NCI-H2107 treated with DMSO at 0.1 percent for 48 hours (cell line): ENCODE measurements around the gene GMCL2.
"Not testable (repeated sequence)": the region's sequence is repeated elsewhere in the genome, so short reads cannot be mapped to it uniquely, and the experiment has no call there.

Experiments
- DNase-seq: peaks from one replicate; lab custom pipeline; 2025; ENCODE audit not compliant: unreplicated experiment; lab: John Stamatoyannopoulos, UW

Gene GMCL2

GRCh38 chr5:178187014-178187413 is at the start of gene GMCL2:
Gene GMCL2, minus strand, starts transcription at chr5:178187371. Its CDS starts 72 bp downstream, at chr5:178187299.
- DNase-seq: no peak

GRCh38 chr5:178236679-178237078 is 49.5 kb upstream of the GMCL2 start:
- no peak for DNase-seq

GRCh38 chr5:178236126-178236525 is 49.0 kb upstream of the GMCL2 start:
- DNase-seq: no peak

- no peak for DNase-seq
These were observed 48.4 kb upstream of the GMCL2 start for GRCh38 chr5:178235588-178235974.

- DNase-seq: peak; percentile 8
These were observed 47.8 kb upstream of the GMCL2 start for GRCh38 chr5:178234750-178235587.

GRCh38 chr5:178234121-178234749 is 47.1 kb upstream of the GMCL2 start:
- DNase-seq: no peak

GRCh38 chr5:178232920-178233429 is 45.8 kb upstream of the GMCL2 start:
- no peak for DNase-seq

GRCh38 chr5:178232124-178232919 is 45.2 kb upstream of the GMCL2 start, which contains the start of gene PHYKPL:
Gene PHYKPL, minus strand, starts transcription at chr5:178232802. Its CDS starts 252 bp downstream, at chr5:178232550.
- DNase-seq: no peak

- no peak for DNase-seq
These were observed 44.5 kb upstream of the GMCL2 start for GRCh38 chr5:178231539-178232123.

GRCh38 chr5:178230879-178231538 is 43.8 kb upstream of the GMCL2 start:
- no peak for DNase-seq

GRCh38 chr5:178229861-178230260 is 42.7 kb upstream of the GMCL2 start:
- no peak for DNase-seq

- DNase-seq: not testable (repeated sequence)
These were observed 41.9 kb upstream of the GMCL2 start for GRCh38 chr5:178229111-178229510.

GRCh38 chr5:178228609-178229008 is 41.4 kb upstream of the GMCL2 start:
- DNase-seq: no peak

GRCh38 chr5:178227929-178228328 is 40.8 kb upstream of the GMCL2 start:
- DNase-seq: no peak

- no peak for DNase-seq
These were observed 40.0 kb upstream of the GMCL2 start for GRCh38 chr5:178227138-178227659.

- DNase-seq: no peak
These were observed 38.0 kb upstream of the GMCL2 start for GRCh38 chr5:178225174-178225573.

GRCh38 chr5:178224403-178224802 is 37.2 kb upstream of the GMCL2 start:
- DNase-seq: no peak

GRCh38 chr5:178223828-178224335 is 36.7 kb upstream of the GMCL2 start:
- no peak for DNase-seq

GRCh38 chr5:178223196-178223773 is 36.1 kb upstream of the GMCL2 start:
- no peak for DNase-seq

- no peak for DNase-seq
These were observed 35.1 kb upstream of the GMCL2 start for GRCh38 chr5:178222292-178222691.
